H1 (cell line): ENCODE data around the gene PARD3. TPM values are rescaled to one million over a fixed set of nuclear protein-coding genes. Genes with fewer than 3 reads are reported as not detected.

Experiments used
- CBX8 ChIP-seq: fragments of 300-800, 300-1000 bp; sonication (generic); IDR thresholded peaks from 2 replicates; pipeline ENCODE4 v1.7.1; 2016; ENCODE audit warnings: low read depth, low read length, borderline replicate concordance
- CHD7 ChIP-seq: fragments of 300-600 bp; sonication (generic); IDR thresholded peaks from 2 replicates; pipeline ENCODE4 v1.7.1; 2012; ENCODE audit warnings: low read length, moderate library complexity, mild to moderate bottlenecking, inconsistent platforms; ENCODE audit not compliant: insufficient replicate concordance
- NANOG ChIP-seq: IDR thresholded peaks from 2 replicates; pipeline ENCODE4 v1.6.1; 2011; ENCODE audit warnings: low read length, low read depth, mild to moderate bottlenecking, inconsistent platforms; ENCODE audit not compliant: insufficient read depth, poor library complexity, severe bottlenecking
- POU5F1 ChIP-seq: IDR thresholded peaks from 2 replicates; pipeline ENCODE4 v1.6.1; 2011; ENCODE audit warnings: low read depth, mild to moderate bottlenecking, low read length, moderate library complexity
- polyA plus RNA-seq, 7 experiments: library from polyadenylated mRNA; depleted of rRNA in 3 of 7; stranded (reverse) in 5 of 7; unstranded in 2 of 7; fragments of >200 nt in 5 of 7; fragments of 200-250 nt in 2 of 7; gene quantifications; 1 replicate in 5 of 7; 2 replicates in 1 of 7; 4 replicates in 1 of 7; pipeline versions ENCODE4 v1.2.1 to v1.2.3, GENCODE V29; 2011 to 2013; ENCODE audit warnings: missing spikeins in 2 of 7, mixed read lengths in 2 of 7
- total RNA-seq: library from RNA; stranded (reverse); fragmentation: NEBNext Ultra II Directional; extraction: Animal tissue kit (Norgen Biotek cat#: 25700); gene quantifications from 2 replicates; pipeline ENCODE4 v1.2.1, GENCODE V29; 2021

The PARD3 gene
- total and polyA plus RNA-seq, 2 of the 8 experiments (the other 6 are each of a cell fraction or from before 2014, with no cell fraction given): 19.7 to 49.1 TPM

- no peak for TF ChIP-seq NANOG
- no peak for TF ChIP-seq CHD7
- no peak for TF ChIP-seq CBX8
- TF ChIP-seq POU5F1: no peak
These were observed 671.6 kb downstream of the PARD3 start (continued) for GRCh38 chr10:34143466-34143865.
